ENCODE results near the gene CEP250.
A peak's percentile ranks its signal among the peaks of the same experiment; 100 is the strongest.

The CEP250 gene

DNA sequence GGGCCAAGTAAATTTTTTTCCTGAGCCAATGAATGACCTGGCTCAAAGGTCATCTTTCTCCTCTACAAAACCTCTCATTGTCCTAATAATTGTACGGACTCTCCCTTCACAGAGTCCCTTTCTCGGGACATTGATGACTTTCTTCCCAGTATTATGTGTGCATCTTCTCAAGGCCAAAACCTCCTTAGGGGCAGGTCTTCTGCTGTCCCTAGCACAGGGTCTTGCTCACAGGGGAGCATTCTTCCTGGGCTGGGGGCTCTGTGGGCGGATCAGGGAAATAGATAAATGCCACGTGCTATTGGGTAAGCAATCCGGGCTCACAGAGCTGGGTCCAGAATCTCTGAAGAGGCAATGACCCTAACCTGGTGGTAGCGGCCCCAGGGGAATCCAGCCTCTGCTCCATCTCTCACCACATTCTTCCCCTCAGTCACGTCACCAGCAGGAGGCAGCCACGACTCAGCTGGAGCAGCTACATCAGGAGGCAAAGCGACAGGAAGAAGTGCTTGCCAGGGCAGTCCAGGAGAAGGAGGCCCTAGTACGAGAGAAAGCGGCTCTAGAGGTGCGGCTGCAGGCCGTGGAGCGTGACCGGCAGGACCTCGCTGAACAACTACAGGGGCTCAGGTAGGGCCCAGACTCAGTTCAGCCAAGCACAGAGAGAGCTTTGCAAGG is 23.5 kb downstream of the CEP250 start:
- TF ChIP-seq, protein P1, sequence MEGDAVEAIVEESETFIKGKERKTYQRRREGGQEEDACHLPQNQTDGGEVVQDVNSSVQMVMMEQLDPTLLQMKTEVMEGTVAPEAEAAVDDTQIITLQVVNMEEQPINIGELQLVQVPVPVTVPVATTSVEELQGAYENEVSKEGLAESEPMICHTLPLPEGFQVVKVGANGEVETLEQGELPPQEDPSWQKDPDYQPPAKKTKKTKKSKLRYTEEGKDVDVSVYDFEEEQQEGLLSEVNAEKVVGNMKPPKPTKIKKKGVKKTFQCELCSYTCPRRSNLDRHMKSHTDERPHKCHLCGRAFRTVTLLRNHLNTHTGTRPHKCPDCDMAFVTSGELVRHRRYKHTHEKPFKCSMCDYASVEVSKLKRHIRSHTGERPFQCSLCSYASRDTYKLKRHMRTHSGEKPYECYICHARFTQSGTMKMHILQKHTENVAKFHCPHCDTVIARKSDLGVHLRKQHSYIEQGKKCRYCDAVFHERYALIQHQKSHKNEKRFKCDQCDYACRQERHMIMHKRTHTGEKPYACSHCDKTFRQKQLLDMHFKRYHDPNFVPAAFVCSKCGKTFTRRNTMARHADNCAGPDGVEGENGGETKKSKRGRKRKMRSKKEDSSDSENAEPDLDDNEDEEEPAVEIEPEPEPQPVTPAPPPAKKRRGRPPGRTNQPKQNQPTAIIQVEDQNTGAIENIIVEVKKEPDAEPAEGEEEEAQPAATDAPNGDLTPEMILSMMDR (IDR thresholded peaks at IDR 0.05; ENCODE audit: insufficient read depth, low read length, poor library complexity, severe bottlenecking) = peak; percentile 45
- no peak for TF ChIP-seq EZH2phosphoT487 (conservative IDR thresholded peaks at IDR 0.05; ENCODE audit: low read length)
- Histone ChIP-seq H3K4me3 (ENCODE audit: insufficient read depth, low read length, poor library complexity, severe bottlenecking) (no peak overlapping the region), H3K9ac (ENCODE audit: low read length) (peak overlapping the region; percentile 7; the same call in 1 of the 2 replicates), H3K36me3 (ENCODE audit: low read length) (peaks cover 2% of the 10 kb centered on the region; the same call in 1 of the 2 replicates), H3K9me3 (ENCODE audit: insufficient read depth, low read length) (no peaks in the 10 kb centered on the region), H3K79me2 (ENCODE audit: insufficient read depth, low read length) (no peaks in the 10 kb centered on the region; the same call in 1 of the 2 replicates), H3K9me2 (replicated peaks; ENCODE audit: insufficient read depth, low read length) (no peaks in the 10 kb centered on the region), H3K27ac (ENCODE audit: low read depth, low read length) (no peak overlapping the region), H3K27me3 (ENCODE audit: low read length) (no peaks in the 10 kb centered on the region), H3K4me2 (ENCODE audit: low read depth, low read length, poor library complexity, severe bottlenecking) (no peak overlapping the region), H3F3A (ENCODE audit: insufficient read depth) (peaks cover 5% of the 10 kb centered on the region; the same call in 1 of the 2 replicates), H4K20me1 (ENCODE audit: low read depth, low read length) (no peaks in the 10 kb centered on the region), H2AFZ (ENCODE audit: low read depth, low read length, severe bottlenecking) (no peak overlapping the region)

DNA sequence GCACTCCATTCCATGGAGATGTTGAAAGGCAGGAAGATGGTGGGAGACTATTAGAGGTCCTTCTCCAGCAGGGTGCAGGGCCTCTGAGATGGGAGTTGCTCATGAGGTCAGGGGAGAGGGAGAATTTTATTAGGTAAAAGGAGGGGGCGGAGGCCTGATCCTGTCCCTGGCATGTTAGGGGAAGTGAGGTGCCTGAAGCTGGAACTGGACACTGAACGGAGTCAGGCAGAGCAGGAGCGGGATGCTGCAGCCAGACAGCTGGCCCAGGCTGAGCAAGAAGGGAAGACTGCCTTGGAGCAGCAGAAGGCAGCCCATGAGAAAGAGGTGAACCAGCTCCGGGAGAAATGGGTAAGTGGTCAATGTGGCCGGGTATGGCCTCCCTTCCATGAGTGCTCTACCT is 24.4 kb downstream of the CEP250 start:
- Histone ChIP-seq H4K20me1 (ENCODE audit: low read depth, low read length) (no peaks in the 10 kb centered on the region), H3K4me3 (ENCODE audit: insufficient read depth, low read length, poor library complexity, severe bottlenecking) (no peak overlapping the region), H3K9ac (ENCODE audit: low read length) (peak overlapping the region; percentile 7; the same call in 1 of the 2 replicates), H3K79me2 (ENCODE audit: insufficient read depth, low read length) (peaks cover 9% of the 10 kb centered on the region; the same call in 1 of the 2 replicates), H2AFZ (ENCODE audit: low read depth, low read length, severe bottlenecking) (no peak overlapping the region), H3K4me2 (ENCODE audit: low read depth, low read length, poor library complexity, severe bottlenecking) (no peak overlapping the region), H3K27ac (ENCODE audit: low read depth, low read length) (no peak overlapping the region), H3K36me3 (ENCODE audit: low read length) (peaks cover 6% of the 10 kb centered on the region; the same call in 1 of the 2 replicates), H3K27me3 (ENCODE audit: low read length) (no peaks in the 10 kb centered on the region), H3K9me2 (replicated peaks; ENCODE audit: insufficient read depth, low read length) (no peaks in the 10 kb centered on the region), H3K9me3 (ENCODE audit: insufficient read depth, low read length) (no peaks in the 10 kb centered on the region), H3F3A (ENCODE audit: insufficient read depth) (peaks cover 5% of the 10 kb centered on the region; the same call in 1 of the 2 replicates)
- no peak for TF ChIP-seq EZH2phosphoT487 (conservative IDR thresholded peaks at IDR 0.05; ENCODE audit: low read length)
- TF ChIP-seq, protein P1 (IDR thresholded peaks at IDR 0.05; ENCODE audit: insufficient read depth, low read length, poor library complexity, severe bottlenecking) = no peak

DNA sequence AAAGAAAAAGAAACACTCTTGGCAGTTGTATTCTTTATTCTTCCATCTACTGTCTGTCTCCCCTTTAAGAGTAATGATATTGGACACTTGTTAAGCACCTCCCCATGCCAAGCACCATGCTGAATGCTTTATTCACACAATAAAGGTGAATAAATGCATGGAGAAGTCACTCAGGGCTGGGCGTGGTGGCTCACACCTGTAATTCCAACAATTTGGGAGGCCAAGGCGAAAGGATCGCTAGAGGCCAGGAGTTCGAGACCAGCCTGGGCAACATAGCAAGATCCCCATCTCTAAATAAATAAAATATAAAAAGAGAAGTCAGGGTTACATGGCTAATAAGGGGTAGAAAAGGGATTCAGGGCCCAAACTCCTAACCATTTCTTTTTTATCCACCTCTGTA is 32.1 kb downstream of the CEP250 start:
- H3K9me2 ChIP-seq (replicated peaks; ENCODE audit: insufficient read depth, low read length) = no peaks in the 10 kb centered on the region
- TF ChIP-seq EZH2phosphoT487 (conservative IDR thresholded peaks at IDR 0.05; ENCODE audit: low read length) = no peak
- TF ChIP-seq, protein P1 (IDR thresholded peaks at IDR 0.05; ENCODE audit: insufficient read depth, low read length, poor library complexity, severe bottlenecking) = no peak
- H3K36me3 ChIP-seq (ENCODE audit: low read length) = peaks cover 10% of the 10 kb centered on the region; the same call in 1 of the 2 replicates
- H3K9ac ChIP-seq (ENCODE audit: low read length) = no peak overlapping the region
- no peaks in the 10 kb centered on the region for H4K20me1 ChIP-seq (ENCODE audit: low read depth, low read length)
- H2AFZ ChIP-seq (ENCODE audit: low read depth, low read length, severe bottlenecking) = no peak overlapping the region
- peaks cover 64% of the 10 kb centered on the region for H3K79me2 ChIP-seq (ENCODE audit: insufficient read depth, low read length)
- no peaks in the 10 kb centered on the region for H3K27me3 ChIP-seq (ENCODE audit: low read length)
- H3K9me3 ChIP-seq (ENCODE audit: insufficient read depth, low read length) = no peaks in the 10 kb centered on the region
- H3F3A ChIP-seq (ENCODE audit: insufficient read depth) = 0 out of 2 replicates have a peak, but pooled peaks cover 4% of the 10 kb centered on the region
- H3K27ac ChIP-seq (ENCODE audit: low read depth, low read length) = no peak overlapping the region
- H3K4me2 ChIP-seq (ENCODE audit: low read depth, low read length, poor library complexity, severe bottlenecking) = no peak overlapping the region
- no peak overlapping the region for H3K4me3 ChIP-seq (ENCODE audit: insufficient read depth, low read length, poor library complexity, severe bottlenecking)
